ENCODE measurements around the gene GPR15LG. TPM values are rescaled to one million over a fixed set of nuclear protein-coding genes. Genes with fewer than 3 reads are reported as not detected.

Gene GPR15LG
- total RNA-seq: not detected

DNA sequence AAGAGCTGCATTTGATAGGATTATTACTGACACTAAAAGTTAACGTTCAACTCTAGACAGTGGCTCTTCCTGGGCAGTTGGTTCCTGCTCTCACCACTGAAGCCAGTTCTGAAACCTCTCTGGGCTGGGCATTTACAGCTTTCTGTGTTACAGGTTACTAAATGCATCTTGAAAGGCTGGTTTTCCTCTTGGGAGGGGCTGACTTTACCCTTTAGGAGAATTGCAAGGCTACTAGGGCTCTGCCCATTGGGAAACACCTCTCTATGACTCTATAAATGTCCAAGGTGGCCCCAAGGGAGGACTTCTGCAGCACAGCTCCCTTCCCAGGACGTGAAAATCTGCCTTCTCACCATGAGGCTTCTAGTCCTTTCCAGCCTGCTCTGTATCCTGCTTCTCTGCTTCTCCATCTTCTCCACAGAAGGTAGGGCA lies at the start of gene GPR15LG:
Gene GPR15LG, plus strand, starts transcription at position 301 of the 429 bp plus-strand sequence. Its CDS starts 51 bp downstream, at position 352.

DNA sequence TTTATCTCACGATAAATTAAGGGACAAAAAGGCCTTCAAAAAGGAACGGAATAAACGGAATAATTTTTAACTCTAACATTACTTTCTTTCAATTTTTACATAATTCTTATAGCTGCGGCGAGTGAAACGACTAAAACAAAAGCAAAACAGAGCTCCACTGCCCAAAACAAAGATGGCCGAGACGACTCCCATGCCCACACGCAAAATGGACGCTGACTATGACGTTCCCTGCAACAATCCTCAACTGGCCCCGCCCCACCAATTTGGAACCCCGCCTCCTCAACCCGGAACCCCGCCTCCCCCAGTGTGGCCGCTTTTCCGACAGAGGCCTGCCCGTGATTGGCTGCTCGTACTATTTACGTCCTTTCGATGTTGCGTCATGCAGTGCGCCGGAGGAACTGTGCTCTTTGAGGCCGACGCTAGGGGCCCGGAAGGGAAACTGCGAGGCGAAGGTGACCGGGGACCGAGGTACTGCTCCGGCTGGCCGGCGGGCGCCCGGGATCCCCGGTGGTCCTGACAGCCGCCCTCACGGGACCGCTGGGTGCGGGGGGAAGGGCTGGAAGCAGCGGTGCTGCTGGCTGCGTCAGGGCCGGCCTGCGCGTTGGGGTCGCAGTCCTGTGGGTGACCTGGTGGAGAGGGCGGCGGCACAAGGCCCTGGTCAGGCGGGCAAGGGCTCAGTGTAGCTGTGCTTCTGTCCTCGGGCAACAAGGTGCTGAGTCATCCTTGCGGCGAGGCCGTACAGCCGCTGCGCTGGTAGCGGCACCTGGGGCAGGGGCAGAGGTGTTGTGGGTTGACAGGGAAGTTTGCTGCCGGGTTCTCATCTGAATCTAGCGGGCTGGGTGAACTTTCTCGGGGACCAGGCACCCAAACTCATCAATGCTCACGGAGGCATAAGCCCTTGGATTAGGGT lies 34.2 kb upstream of the GPR15LG start, which contains the start of gene GHITM:
Gene GHITM, plus strand, starts transcription at position 384 of the 910 bp plus-strand sequence. CDS start 1,992 bp downstream, outside the sequence.

DNA sequence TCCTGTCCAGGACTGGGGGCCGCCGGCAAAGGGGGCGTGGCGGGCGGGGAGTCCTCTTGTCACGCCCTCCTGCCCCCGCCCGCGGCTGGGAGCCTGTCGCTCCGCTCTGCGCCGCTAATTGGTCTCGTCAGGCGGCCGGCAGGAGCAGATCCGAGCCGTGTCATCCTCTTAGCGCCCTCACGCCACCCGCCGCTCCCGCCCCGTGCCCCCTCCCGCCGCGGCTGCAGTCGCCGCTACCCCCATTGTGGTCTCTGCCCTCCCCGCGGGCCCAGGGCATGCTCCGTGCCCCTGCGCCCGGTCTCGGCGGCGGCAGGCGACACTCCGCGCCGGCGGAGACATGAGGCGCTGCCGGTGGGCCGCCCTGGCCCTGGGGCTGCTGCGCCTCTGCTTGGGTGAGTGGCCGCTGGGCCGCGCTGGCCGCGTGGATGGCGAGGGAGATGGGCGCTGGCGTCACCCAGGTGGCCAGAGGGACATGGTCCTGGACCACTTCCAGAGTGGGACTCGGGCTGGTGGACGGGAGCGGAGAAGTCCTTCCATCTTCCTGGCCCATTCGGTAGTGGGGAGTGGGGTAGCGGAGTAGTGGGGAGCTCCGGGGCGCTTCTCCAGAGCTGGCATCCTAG lies 20.9 kb downstream of the GPR15LG start, which contains the start of gene CDHR1:
Gene CDHR1, plus strand, starts transcription at position 114 of the 620 bp plus-strand sequence. Its CDS starts 224 bp downstream, at position 338.

DNA sequence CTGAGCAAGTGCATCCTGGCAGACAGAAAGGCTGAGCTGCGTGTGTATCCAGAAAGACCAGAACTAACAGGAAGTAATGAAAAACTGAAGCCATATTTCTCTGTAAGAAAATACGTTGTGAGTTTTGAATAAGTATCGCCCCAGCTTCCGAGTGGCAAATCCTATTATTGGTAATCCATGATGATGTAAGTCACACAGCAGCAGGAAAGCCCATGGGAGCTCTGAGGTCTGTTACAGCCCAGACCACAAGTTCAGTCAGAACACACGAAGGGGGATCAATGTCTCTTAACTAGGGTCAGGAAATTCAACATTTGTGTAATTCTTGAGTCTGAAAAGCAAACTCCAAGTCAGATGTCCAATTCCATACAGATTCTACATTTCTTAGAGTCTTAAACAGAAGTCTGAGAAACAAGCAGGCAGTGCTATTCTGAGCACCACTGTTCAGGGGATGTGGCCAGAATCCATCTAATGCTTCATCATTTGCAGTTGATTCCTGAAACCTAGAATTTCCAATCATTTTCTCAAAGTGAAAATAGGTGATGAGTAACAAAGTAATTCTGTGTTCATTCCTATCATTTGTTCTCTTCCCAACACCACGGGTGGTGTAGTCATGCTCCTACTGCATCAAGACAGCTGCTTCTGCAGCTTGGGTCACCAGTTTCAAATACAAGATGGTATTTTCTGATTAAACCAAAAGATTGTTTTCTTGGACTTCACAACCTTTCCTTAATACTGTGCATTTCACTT lies 52.0 kb downstream of the GPR15LG start, which contains the start of gene LRIT2:
Gene LRIT2, minus strand, starts transcription at position 118 of the 747 bp plus-strand sequence. Its CDS starts 24 bp downstream, at position 94.

Other genes with a start within 250 kb of the GPR15LG start
- gene GHITM, start 34.3 kb upstream of the GPR15LG start, total RNA-seq: 100 to 1,000 TPM; 104 to 106 TPM
- under 1 TPM; 0.30 to 0.41 TPM for gene CDHR1, start 20.7 kb downstream of the GPR15LG start, total RNA-seq
- not detected for gene LRIT2, start 51.7 kb downstream of the GPR15LG start, total RNA-seq
- gene LRIT1, start 67.7 kb downstream of the GPR15LG start, total RNA-seq: not detected
- not detected for gene RGR, start 71.3 kb downstream of the GPR15LG start, total RNA-seq
- gene CCSER2, start 154.8 kb downstream of the GPR15LG start, total RNA-seq: 10 to 100 TPM; 84.4 to 85.1 TPM